ENCODE measurements around the gene SLC27A4.

The SLC27A4 gene

DNA sequence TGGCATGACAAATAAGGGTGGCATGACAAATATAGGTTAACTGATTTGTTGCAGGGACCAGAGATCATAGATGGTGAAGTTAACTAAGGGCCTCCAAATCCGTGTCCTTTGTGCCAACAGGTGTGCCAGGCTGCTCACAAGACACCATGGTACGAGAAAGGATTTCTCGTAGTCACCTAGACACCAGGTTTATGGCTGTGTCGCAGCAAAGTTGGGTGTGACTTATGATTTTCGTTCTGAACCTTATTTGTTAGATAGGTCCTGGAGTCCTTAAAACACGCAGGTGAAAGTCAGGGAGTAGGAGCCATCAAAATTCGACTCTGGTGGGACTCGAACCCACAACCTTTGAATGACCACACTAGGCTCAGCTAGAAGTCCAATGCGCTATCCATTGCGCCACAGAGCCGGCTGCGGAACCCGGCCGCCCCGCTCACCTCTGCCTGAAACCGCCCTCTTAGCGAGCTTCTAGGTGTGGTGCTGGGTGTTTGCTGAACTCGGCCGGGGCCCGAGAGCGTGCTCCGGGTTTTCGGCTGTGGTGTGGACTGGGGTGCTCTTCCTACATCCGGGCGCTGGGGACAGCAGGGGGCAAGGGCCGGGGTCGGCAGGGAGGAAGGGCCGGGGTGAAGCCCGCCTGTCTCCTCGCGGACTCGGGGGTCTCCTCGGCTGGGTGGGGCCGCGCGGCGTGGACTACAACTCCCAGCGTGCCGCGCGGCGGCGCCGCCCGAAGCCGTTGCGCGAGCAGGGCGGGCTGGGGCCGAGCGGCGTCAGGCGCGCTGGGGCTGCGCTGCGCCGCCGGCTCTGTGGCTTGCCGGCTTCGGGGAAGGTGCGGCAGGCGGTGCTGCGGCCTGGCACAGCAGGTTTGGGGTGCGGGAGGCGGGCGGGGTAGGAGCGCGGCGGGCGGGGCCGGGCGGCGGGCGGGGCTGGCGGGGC, at the start of gene SLC27A4:
Gene SLC27A4, plus strand, starts transcription at position 767 of the 930 bp plus-strand sequence. CDS start 2,606 bp downstream, outside the sequence.
- no peak for FAIRE-seq

- no peak for FAIRE-seq
Observed at GRCh38 chr9:128292009-128292408, 48.3 kb upstream of the SLC27A4 start.

DNA sequence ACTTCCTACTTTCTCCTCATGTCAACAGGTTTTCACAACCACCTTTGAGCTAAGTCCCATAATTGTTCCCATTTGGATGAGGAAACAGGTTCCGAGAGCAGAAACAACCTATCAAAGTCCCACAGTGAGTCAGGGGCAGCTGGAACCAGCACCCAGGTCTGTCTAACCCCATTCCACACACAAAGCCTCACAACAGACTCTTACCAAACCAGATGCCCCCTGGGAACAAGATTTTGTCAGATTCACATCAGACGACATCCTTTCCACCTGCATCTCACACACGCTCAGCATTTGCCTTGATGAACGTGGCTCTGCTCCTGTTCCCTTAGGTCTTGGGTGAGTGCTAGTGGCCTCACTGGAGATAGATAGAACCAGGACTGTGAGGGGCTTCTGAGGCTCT, 47.2 kb upstream of the SLC27A4 start:
- no peak for FAIRE-seq

GRCh38 chr9:128294142-128294541, 46.2 kb upstream of the SLC27A4 start:
- FAIRE-seq = no peak

GRCh38 chr9:128296340-128297220, 43.7 kb upstream of the SLC27A4 start:
- FAIRE-seq = no peak

DNA sequence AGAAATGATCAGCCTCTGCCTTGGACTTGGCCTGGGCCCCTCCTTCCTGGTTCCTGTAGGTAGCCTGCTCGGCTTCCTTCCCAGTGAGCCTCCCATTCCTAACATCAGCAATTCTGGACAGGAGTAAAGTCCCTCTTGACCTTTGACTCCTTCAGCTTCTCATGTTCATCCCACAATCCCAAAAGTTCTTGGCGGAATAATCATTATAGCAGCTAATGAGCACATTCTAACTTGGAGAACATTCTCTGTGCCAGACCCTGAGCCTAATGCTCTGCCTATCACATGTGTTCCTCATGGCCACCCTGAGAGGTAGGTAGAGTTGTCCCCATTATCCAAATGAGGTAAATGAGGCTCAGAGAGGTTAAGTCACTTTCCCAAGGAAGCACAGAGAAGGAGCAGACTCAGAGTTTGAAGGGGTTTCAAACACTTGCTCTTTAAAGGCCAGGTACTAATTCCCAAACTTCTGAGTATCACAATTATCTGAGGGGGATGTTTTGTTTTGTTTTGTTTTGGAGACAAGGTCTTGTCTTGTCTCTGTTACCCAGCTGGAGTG, 43.0 kb upstream of the SLC27A4 start:
- FAIRE-seq = no peak

- no peak for FAIRE-seq
Observed at GRCh38 chr9:128298535-128299482, 41.5 kb upstream of the SLC27A4 start.

DNA sequence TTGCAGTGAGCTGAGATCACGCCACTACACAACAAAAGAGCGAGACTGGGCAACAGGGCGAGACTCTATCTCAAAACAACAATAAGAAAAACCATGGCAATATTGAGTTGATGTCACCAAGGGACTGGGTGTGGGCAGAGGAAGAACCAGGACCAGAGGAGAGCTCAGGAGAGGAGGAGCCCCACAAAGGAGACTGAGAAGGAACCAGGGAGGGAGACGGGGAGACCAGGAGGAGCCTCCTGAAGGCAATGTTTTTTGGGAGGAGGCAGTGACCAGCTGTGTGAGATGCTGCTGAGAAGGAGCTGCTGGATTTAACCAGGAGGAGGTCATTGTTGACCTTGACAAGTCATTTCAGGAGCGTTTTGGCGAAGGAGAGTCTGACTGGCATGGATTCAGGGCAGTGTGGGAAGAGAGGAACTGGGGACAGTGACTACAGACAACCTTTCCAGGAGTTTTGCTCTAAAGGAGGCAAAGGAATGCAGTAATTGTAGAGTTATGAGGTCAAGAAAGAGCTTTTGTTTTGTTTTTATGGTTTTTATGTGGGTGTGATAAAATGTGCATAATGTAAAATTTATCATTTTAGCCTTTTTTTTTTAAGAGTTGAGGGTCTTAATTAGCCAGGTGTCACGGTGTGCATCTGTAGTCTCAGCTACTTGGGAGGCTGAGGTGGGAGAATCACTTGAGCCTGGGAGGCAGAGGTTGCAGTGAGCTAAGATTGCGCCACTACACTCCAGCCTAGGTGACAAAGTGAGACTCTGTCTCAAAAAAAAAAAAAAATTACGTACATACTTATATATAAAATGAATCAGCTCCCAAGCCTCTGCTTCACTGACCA, 36.0 kb upstream of the SLC27A4 start:
- no peak for FAIRE-seq

- FAIRE-seq = no peak
Observed at GRCh38 chr9:128304971-128305288, 35.4 kb upstream of the SLC27A4 start.

DNA sequence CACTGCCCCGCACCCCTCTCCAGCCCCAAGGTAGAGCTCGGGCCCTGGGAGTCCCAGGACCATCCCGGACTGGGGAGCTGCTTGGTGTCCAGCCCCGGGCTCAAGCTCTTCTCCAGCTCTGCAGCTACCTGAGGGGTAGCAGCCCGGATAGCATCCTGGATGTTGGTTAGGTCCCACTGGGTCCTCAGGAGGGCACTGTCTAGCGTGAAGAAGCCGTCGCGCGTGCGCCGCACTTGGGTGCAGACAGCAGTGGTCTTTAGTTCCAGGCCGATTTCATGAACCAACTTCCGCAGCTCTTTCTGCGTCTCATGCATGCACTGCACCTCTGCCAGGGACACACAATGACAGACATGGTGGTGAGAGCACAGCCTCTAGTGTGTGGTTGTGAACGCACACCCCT, 30.8 kb upstream of the SLC27A4 start:
- no peak for FAIRE-seq

DNA sequence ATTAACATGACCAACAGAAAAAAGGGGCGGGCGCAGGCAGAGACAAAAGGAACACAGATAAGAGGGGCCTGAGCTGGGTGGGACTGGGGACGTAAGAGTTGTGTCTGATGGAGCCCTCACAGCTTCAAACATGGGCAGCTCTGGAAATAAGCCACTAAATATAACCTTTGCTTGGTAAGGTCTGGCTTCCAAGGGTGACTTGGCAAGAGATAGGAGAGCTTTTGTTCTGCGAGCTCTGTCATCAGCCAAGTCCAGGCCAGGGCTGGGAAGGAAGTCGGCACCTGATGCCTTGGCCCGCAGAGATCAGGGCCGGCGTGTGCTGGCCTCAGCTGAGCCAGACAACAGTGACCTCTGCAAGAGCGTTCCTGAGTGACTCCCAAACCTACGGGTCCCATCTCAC, 29.9 kb upstream of the SLC27A4 start:
- no peak for FAIRE-seq

- FAIRE-seq = no peak
Observed at GRCh38 chr9:128314697-128315096, 25.6 kb upstream of the SLC27A4 start.

GRCh38 chr9:128316421-128316820, 23.9 kb upstream of the SLC27A4 start:
- no peak for FAIRE-seq

DNA sequence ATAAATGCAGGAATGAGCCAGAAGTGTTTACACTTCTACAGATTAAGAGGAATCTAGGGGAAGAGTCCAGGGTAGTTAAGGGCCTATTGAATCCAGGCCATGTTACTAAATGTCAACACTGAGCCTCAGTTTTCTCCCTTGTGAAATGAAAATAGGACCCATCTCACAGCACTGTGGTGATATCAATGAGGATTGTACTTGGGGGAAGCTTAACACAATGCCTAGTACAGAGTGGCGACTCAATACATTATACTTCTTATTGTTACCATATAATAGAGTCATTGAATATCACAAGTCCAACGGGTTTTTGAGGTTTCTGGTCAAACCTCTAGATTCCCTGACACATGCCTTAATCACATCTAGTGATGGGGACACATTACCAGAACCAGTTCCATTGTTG, 22.7 kb upstream of the SLC27A4 start:
- no peak for FAIRE-seq

- no peak for FAIRE-seq
Observed at GRCh38 chr9:128321343-128321742, 19.0 kb upstream of the SLC27A4 start.

GRCh38 chr9:128321879-128322403, 18.4 kb upstream of the SLC27A4 start:
- no peak for FAIRE-seq

- no peak for FAIRE-seq
Observed at GRCh38 chr9:128322404-128323211, 17.7 kb upstream of the SLC27A4 start, which contains the start of the genes COQ4 and TRUB2. Gene COQ4 (plus strand): TSS chr9:128322839. CDS start chr9:128322859, 20 bp downstream. Gene TRUB2 (minus strand): TSS chr9:128322447. CDS start chr9:128322408, 39 bp downstream.

DNA sequence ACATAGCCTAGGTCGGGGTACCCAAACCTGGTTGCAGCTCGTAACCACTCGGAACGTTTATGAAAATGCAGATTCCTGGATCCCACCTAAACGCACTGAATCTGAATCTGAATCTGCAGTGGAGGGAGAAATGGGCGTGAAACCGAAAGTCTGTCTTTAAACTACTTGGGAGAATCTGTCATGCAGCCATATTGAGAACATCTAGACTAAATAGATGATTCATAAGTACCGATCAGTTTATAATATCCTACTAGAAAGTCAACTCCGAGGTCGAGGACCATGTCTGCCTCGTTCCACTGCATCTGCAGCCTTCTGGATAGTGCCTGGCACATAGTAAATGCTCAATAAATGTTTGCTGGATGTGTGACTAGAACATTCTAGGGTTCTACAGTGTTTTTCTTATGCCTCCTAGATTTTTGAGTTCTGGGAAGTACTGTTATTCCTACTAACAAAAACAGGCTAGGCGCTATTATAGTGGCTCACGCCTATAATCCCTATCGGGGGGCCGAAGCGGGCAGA, 17.1 kb upstream of the SLC27A4 start:
- FAIRE-seq = no peak

DNA sequence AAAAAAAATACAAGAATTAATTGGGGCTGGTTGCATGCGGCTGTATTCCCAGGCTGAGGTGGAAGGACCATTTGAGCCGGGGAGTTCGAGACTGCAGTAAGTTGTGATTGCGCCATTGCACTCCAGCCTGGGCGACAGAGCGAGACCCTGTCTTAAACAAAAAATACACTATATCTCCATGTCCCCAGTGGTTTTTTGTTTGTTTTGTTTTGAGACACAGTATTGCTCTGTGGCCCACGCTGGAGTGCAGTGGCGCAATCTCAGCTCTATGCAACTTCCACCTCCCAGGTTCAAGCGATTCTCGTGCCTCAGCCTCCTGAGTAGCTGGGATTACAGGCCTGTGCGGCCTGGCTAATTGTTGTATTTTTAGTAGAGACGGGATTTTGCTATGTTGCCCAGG, 16.5 kb upstream of the SLC27A4 start:
- no peak for FAIRE-seq

- FAIRE-seq = no peak
Observed at GRCh38 chr9:128324401-128324800, 15.9 kb upstream of the SLC27A4 start.

Data from islet of Langerhans (tissue), 1 donor.